ENCODE measurements around the gene HERC6. TPM values are rescaled to one million over a fixed set of nuclear protein-coding genes. Genes with fewer than 3 reads are reported as not detected.

Gene HERC6
- total and polyA plus RNA-seq, 2 experiments from 2014 or later, result 3.4 to 7.3 TPM

DNA sequence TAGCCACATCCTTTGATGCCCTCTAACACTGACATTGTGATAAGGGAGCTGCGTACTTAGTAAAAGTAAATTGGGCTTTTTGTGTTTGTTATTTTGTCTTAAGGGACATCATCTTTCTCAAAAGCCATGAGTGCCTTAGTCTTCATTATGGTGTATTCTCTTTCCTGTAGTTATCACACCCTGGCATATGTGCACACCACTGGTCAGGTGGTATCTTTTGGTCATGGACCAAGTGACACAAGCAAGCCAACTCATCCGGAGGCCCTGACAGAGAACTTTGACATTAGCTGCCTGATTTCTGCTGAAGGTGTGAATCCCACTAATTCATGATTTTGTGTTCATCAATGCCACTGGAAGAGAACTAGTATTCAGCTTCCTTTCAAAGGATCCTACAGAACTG lies 18.0 kb downstream of the HERC6 start (continued):
- TF ChIP-seq, protein P1, sequence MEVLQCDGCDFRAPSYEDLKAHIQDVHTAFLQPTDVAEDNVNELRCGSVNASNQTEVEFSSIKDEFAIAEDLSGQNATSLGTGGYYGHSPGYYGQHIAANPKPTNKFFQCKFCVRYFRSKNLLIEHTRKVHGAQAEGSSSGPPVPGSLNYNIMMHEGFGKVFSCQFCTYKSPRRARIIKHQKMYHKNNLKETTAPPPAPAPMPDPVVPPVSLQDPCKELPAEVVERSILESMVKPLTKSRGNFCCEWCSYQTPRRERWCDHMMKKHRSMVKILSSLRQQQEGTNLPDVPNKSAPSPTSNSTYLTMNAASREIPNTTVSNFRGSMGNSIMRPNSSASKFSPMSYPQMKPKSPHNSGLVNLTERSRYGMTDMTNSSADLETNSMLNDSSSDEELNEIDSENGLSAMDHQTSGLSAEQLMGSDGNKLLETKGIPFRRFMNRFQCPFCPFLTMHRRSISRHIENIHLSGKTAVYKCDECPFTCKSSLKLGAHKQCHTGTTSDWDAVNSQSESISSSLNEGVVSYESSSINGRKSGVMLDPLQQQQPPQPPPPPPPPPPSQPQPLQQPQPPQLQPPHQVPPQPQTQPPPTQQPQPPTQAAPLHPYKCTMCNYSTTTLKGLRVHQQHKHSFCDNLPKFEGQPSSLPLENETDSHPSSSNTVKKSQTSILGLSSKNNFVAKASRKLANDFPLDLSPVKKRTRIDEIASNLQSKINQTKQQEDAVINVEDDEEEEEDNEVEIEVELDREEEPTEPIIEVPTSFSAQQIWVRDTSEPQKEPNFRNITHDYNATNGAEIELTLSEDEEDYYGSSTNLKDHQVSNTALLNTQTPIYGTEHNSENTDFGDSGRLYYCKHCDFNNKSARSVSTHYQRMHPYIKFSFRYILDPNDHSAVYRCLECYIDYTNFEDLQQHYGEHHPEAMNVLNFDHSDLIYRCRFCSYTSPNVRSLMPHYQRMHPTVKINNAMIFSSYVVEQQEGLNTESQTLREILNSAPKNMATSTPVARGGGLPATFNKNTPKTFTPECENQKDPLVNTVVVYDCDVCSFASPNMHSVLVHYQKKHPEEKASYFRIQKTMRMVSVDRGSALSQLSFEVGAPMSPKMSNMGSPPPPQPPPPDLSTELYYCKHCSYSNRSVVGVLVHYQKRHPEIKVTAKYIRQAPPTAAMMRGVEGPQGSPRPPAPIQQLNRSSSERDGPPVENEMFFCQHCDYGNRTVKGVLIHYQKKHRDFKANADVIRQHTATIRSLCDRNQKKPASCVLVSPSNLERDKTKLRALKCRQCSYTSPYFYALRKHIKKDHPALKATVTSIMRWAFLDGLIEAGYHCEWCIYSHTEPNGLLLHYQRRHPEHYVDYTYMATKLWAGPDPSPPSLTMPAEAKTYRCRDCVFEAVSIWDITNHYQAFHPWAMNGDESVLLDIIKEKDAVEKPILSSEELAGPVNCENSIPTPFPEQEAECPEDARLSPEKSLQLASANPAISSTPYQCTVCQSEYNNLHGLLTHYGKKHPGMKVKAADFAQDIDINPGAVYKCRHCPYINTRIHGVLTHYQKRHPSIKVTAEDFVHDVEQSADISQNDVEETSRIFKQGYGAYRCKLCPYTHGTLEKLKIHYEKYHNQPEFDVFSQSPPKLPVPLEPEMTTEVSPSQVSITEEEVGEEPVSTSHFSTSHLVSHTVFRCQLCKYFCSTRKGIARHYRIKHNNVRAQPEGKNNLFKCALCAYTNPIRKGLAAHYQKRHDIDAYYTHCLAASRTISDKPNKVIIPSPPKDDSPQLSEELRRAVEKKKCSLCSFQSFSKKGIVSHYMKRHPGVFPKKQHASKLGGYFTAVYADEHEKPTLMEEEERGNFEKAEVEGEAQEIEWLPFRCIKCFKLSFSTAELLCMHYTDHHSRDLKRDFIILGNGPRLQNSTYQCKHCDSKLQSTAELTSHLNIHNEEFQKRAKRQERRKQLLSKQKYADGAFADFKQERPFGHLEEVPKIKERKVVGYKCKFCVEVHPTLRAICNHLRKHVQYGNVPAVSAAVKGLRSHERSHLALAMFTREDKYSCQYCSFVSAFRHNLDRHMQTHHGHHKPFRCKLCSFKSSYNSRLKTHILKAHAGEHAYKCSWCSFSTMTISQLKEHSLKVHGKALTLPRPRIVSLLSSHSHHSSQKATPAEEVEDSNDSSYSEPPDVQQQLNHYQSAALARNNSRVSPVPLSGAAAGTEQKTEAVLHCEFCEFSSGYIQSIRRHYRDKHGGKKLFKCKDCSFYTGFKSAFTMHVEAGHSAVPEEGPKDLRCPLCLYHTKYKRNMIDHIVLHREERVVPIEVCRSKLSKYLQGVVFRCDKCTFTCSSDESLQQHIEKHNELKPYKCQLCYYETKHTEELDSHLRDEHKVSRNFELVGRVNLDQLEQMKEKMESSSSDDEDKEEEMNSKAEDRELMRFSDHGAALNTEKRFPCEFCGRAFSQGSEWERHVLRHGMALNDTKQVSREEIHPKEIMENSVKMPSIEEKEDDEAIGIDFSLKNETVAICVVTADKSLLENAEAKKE (CRISPR knock-in tag; IDR thresholded peaks at IDR 0.05), result no peak
- TF ChIP-seq JUNB (IDR thresholded peaks at IDR 0.05; ENCODE audit: unreplicated experiment), result no peak
- TF ChIP-seq EZH2phosphoT487 (IDR thresholded peaks at IDR 0.05; ENCODE audit: unreplicated experiment), result no peak
- no peak for TF ChIP-seq ZNF114 (CRISPR knock-in tag; IDR thresholded peaks at IDR 0.05)
- no peak for TF ChIP-seq POLR2AphosphoS5 (IDR thresholded peaks at IDR 0.05; ENCODE audit: low read depth)
- TF ChIP-seq, protein P2, sequence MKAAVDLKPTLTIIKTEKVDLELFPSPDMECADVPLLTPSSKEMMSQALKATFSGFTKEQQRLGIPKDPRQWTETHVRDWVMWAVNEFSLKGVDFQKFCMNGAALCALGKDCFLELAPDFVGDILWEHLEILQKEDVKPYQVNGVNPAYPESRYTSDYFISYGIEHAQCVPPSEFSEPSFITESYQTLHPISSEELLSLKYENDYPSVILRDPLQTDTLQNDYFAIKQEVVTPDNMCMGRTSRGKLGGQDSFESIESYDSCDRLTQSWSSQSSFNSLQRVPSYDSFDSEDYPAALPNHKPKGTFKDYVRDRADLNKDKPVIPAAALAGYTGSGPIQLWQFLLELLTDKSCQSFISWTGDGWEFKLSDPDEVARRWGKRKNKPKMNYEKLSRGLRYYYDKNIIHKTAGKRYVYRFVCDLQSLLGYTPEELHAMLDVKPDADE (IDR thresholded peaks at IDR 0.05), result no peak

DNA sequence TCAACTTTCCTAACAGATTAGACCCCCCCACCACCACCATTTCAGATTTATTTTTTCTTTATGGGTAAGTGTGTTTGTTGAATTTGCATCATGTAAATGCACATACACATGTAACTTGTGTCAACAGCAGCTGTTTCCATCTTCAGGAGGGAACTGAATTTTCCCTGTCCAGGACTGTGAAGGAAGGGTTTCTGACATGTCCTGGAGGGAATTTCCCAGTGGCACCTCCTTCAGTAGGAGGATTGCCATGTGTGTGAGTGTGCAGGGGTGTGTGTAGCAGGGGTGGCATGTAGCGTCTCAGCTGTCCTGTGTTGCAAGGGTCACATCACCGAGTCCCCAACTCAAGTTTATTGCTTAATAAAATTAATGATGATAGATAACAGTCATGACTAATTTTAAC lies 19.7 kb downstream of the HERC6 start:
- Histone ChIP-seq H3K4me2 (no peak overlapping the region), H3F3A (replicated peaks; ENCODE audit: low read depth) (no peaks in the 10 kb centered on the region), H3K79me2 (replicated peaks; ENCODE audit: insufficient read depth) (no peaks in the 10 kb centered on the region), H2AFZ (no peak overlapping the region), H3K9me2 (ENCODE audit: insufficient read depth) (no peaks in the 10 kb centered on the region), H4K20me1 (replicated peaks; ENCODE audit: insufficient read depth) (no peaks in the 10 kb centered on the region), H3K36me3 (ENCODE audit: insufficient read depth) (no peaks in the 10 kb centered on the region), H3K27me3 (ENCODE audit: insufficient read depth) (no peaks in the 10 kb centered on the region), H3K4me3 (no peak overlapping the region), H3K4me1 (ENCODE audit: insufficient read depth) (no peaks in the 10 kb centered on the region), H3K27ac (ENCODE audit: low read depth) (no peak overlapping the region)
- H3K27me3 Mint-ChIP-seq (ENCODE audit: insufficient read depth, low read depth, poor library complexity), result no peaks in the 10 kb centered on the region
- H3K27ac Mint-ChIP-seq, result no peak overlapping the region
- ATAC-seq (no peak), DNase-seq (ENCODE audit: low spot score) (no peak)
- H3K4me1 Mint-ChIP-seq, result no peaks in the 10 kb centered on the region
- no peaks in the 10 kb centered on the region for H3K9me3 Mint-ChIP-seq
- no peak overlapping the region for H3K4me3 Mint-ChIP-seq
- no peak for TF ChIP-seq CREB1 (CRISPR knock-in tag; IDR thresholded peaks at IDR 0.05; ENCODE audit: low read depth)
- H3K36me3 Mint-ChIP-seq (ENCODE audit: low read depth), result peaks cover 6% of the 10 kb centered on the region; the same call in 2 of the 3 replicates
